Endothelial cell of umbilical vein (primary cell): ENCODE data around the gene CLEC16A. TPM values are rescaled to one million over a fixed set of nuclear protein-coding genes. Genes with fewer than 3 reads are reported as not detected.

Experiments used
- BruUV-seq: library from RNA; stranded (reverse); fragments of 400-500 nt; replicated peaks from 2 replicates; lab custom pipeline; 2021; lab: Mats Ljungman, UMichigan
- CTCF ChIA-PET: fragments of 300-600, 350-600 bp; sonication (Branson Sonifier 250); formaldehyde crosslinking; loops from one replicate; lab custom pipeline; 2021; ENCODE audit warnings: antibody characterized with exemption, inconsistent platforms; lab: Charles Lee
- POLR2A ChIA-PET: fragments of 300-600, 350-600 bp; sonication (Branson Sonifier 250); formaldehyde crosslinking; loops from one replicate; lab custom pipeline; 2021; ENCODE audit warnings: antibody characterized with exemption, inconsistent platforms; lab: Charles Lee
- DNase-seq: peaks from one replicate; pipeline ENCODE4 v3.0.0-alpha.2; 2011; ENCODE audit warnings: low read depth, low spot score
- FAIRE-seq: peaks from 2 replicates; lab custom pipeline; 2011; peaks lifted over from hg19 to GRCh38; lab: Jason Lieb, UNC
- H2AFZ ChIP-seq: 2 replicates; pipeline ENCODE4 v1.6.0; 2012; ENCODE audit warnings: low read depth, low read length, control low read depth, inconsistent platforms
- H3K27ac ChIP-seq: 2 replicates; pipeline ENCODE4 v1.5.1; 2011; ENCODE audit warnings: low read depth, mild to moderate bottlenecking, control low read depth, low read length, moderate library complexity; ENCODE audit not compliant: insufficient read depth
- H3K27me3 ChIP-seq, 2 experiments: 2 replicates each; pipeline versions ENCODE4 v1.6.0 to v1.6.1; 2011; ENCODE audit warnings: low read length in 2 of 2, mixed read lengths in 1 of 2; ENCODE audit not compliant: control insufficient read depth in 2 of 2, insufficient read depth in 2 of 2
- H3K36me3 ChIP-seq, 2 experiments: 2 replicates in 1 of 2; 3 replicates in 1 of 2; pipeline ENCODE4 v1.5.1; 2011; ENCODE audit warnings: low read length in 2 of 2, mild to moderate bottlenecking in 1 of 2, moderate library complexity in 1 of 2; ENCODE audit not compliant: control insufficient read depth in 2 of 2, insufficient read depth in 2 of 2; ENCODE audit errors: extremely low read depth in 1 of 2
- H3K4me1 ChIP-seq: 3 replicates; pipeline ENCODE4 v1.5.1; 2011; ENCODE audit warnings: mild to moderate bottlenecking, low read length; ENCODE audit not compliant: control insufficient read depth, insufficient read depth; ENCODE audit errors: extremely low read depth
- H3K4me2 ChIP-seq: 2 replicates; pipeline ENCODE4 v1.6.1; 2011; ENCODE audit warnings: low read length, control low read depth, mixed read lengths; ENCODE audit not compliant: insufficient read depth
- H3K4me3 ChIP-seq, 3 experiments: fragments of 200-600 bp in 1 of 3; sonication (generic), shearing (Covaris generic) in 1 of 3; replicated peaks in 1 of 3; 2 replicates each; pipeline ENCODE4 v1.5.1; 2011 to 2016; ENCODE audit warnings: control low read depth in 3 of 3, low read length in 3 of 3, mild to moderate bottlenecking in 2 of 3, inconsistent platforms in 1 of 3, low read depth in 1 of 3, moderate library complexity in 1 of 3; ENCODE audit not compliant: insufficient read depth in 1 of 3
- H3K79me2 ChIP-seq: 2 replicates; pipeline ENCODE4 v1.6.0; 2012; ENCODE audit warnings: low read length, inconsistent platforms; ENCODE audit not compliant: control insufficient read depth, insufficient read depth
- H3K9ac ChIP-seq: replicated peaks from 2 replicates; pipeline ENCODE3; 2011; ENCODE audit warnings: low read length, control low read depth; ENCODE audit not compliant: insufficient read depth; ENCODE audit errors: extremely low read depth
- H3K9me1 ChIP-seq: replicated peaks from 3 replicates; pipeline ENCODE4 v1.6.0; 2011; ENCODE audit warnings: mild to moderate bottlenecking, low read length; ENCODE audit not compliant: control insufficient read depth, insufficient read depth; ENCODE audit errors: extremely low read depth
- H3K9me3 ChIP-seq: replicated peaks from 2 replicates; pipeline ENCODE4 v1.5.1; 2012; ENCODE audit warnings: low read length, inconsistent platforms; ENCODE audit not compliant: control insufficient read depth, insufficient read depth
- H4K20me1 ChIP-seq: replicated peaks from 2 replicates; pipeline ENCODE3; 2011; ENCODE audit warnings: mild to moderate bottlenecking, low read length; ENCODE audit not compliant: control insufficient read depth, insufficient read depth; ENCODE audit errors: extremely low read depth
- EZH2 ChIP-seq: IDR thresholded peaks from 2 replicates; pipeline ENCODE4 v1.6.1; 2012; ENCODE audit warnings: borderline replicate concordance, low read depth, mild to moderate bottlenecking, moderate library complexity, low read length, inconsistent platforms; ENCODE audit not compliant: severe bottlenecking
- FOS ChIP-seq: IDR thresholded peaks from 2 replicates; pipeline ENCODE4 v1.6.1; 2011; ENCODE audit warnings: mild to moderate bottlenecking, low read length, moderate library complexity, borderline replicate concordance; ENCODE audit not compliant: insufficient read depth
- GATA2 ChIP-seq: IDR thresholded peaks from 2 replicates; pipeline ENCODE4 v1.7.0; 2011; ENCODE audit warnings: low read depth, mild to moderate bottlenecking, moderate library complexity, mixed read lengths, low read length; ENCODE audit not compliant: insufficient read length, insufficient read depth
- JUN ChIP-seq: IDR thresholded peaks from 2 replicates; pipeline ENCODE4 v1.6.1; 2011; ENCODE audit warnings: borderline replicate concordance, low read depth; ENCODE audit not compliant: insufficient read length, insufficient read depth
- MAX ChIP-seq: IDR thresholded peaks from 2 replicates; pipeline ENCODE4 v1.6.1; 2011; ENCODE audit not compliant: insufficient read depth, insufficient read length
- MYC ChIP-seq: IDR thresholded peaks from one replicate; pipeline ENCODE4 v1.6.1; 2011; ENCODE audit warnings: mild to moderate bottlenecking, low read depth, low read length
- POLR2A ChIP-seq: IDR thresholded peaks from 2 replicates; pipeline ENCODE4 v1.6.1; 2012; ENCODE audit warnings: low read depth, mild to moderate bottlenecking, control low read depth, low read length
- POLR2AphosphoS5 ChIP-seq: IDR thresholded peaks from 2 replicates; pipeline ENCODE4 v1.6.1; 2012; ENCODE audit warnings: low read depth, mild to moderate bottlenecking, control low read depth, low read length, moderate library complexity; ENCODE audit not compliant: insufficient read depth
- dilution Hi-C: fragments of 300-500 bp; cut with MboI; formaldehyde crosslinking; loops from one replicate; pipeline ENCODE4 v1.15.0; 2019; ENCODE audit warnings: low sequenced_read_pairs; ENCODE audit not compliant: extremely low pct_ligation_motif_present
- intact Hi-C: fragments of 100-400 bp; cut with micrococcal nuclease; formaldehyde crosslinking; loops from one replicate; pipeline ENCODE4 v1.10.0; 2022
- polyA plus RNA-seq, 4 experiments: library from polyadenylated mRNA; depleted of rRNA in 3 of 4; stranded (reverse) in 3 of 4; unstranded in 1 of 4; fragments of >200 nt; gene quantifications; 2 replicates each; pipeline versions ENCODE4 v1.2.1 to v1.2.3, GENCODE V29; 2011 to 2012; ENCODE audit warnings: missing spikeins in 1 of 4
- total RNA-seq: library from RNA; stranded (reverse); gene quantifications from 2 replicates; pipeline ENCODE4 v1.2.3, GENCODE V29; 2021
- TF ChIP-seq, protein P1 (sequence below), 2 donors: IDR thresholded peaks; 1 replicate in 1 of 2; 2 replicates in 1 of 2; pipeline ENCODE4 v1.5.1; 2011; ENCODE audit warnings: low read length in 2 of 2, mild to moderate bottlenecking in 2 of 2, moderate library complexity in 2 of 2, control low read depth in 1 of 2, inconsistent platforms in 1 of 2, low read depth in 1 of 2; ENCODE audit not compliant: insufficient read depth in 1 of 2; ENCODE audit errors: extremely low read depth in 1 of 2

The CLEC16A gene
- total and polyA plus RNA-seq, 2 donors (not counting 3 experiments of a cell fraction or from before 2014, with no cell fraction given) = 11.4 to 23.3 TPM

DNA sequence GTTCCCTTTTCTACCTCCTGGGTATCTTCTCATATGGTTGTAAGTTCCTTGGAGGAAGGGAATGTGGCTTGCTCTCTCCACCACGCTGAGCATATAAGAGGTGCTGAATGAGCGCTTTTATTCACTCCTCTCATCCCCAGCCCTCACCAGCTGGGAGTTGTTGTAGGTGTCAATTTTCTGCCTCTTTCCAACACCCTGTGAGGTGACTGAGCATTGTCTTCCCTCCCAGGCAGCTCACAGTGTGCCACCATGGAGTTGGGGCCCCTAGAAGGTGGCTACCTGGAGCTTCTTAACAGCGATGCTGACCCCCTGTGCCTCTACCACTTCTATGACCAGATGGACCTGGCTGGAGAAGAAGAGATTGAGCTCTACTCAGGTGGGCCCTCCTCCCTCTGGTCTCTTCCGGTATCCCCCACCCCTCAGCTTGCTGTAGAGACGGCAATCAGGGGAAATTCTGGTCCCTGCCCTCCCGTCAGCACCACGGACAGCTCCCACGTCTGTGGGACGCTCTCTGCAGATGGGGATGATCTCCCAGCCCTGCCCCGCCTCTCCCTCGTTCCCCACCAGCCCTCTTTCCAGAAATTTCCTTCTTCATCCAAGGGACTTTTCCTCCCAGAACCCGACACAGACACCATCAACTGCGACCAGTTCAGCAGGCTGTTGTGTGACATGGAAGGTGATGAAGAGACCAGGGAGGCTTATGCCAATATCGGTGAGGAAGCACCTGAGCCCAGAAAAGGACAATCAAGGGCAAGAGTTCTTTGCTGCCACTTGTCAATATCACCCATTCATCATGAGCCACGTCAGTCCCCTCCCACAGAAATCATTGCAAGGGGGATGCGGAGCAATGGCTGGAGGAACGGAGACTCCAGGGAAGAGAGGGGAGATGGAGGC is 49.1 kb upstream of the CLEC16A start:
- CTCF ChIA-PET = interaction anchor here (1.3 kb wide), 1 partner anchor 23 kb away, joined by 6 read pairs; no protein-coding TSS in a partner anchor

GRCh38 chr16:10896165-10896564 is 48.2 kb upstream of the CLEC16A start:
- CTCF ChIA-PET = interaction anchor here (1.5 kb wide), 1 partner anchor 22 kb away, joined by 3 read pairs; no protein-coding TSS in a partner anchor

More for the DNA sequence above, 49.1 kb upstream of the CLEC16A start:
- Histone ChIP-seq H3K27me3 (no peaks in the 10 kb centered on the region), H2AFZ (no peak overlapping the region), H4K20me1 (no peaks in the 10 kb centered on the region), H3K4me2 (no peak overlapping the region), H3K79me2 (no peaks in the 10 kb centered on the region), H3K9me3 (no peaks in the 10 kb centered on the region), H3K36me3 (no peaks in the 10 kb centered on the region), H3K9me1 (no peaks in the 10 kb centered on the region), H3K9ac (no peak overlapping the region), H3K27ac (no peak overlapping the region), H3K4me3 (no peak overlapping the region), H3K4me1 (no peaks in the 10 kb centered on the region)
- POLR2A ChIA-PET = no interaction called here
- intact Hi-C loops (no loop called here), dilution Hi-C loops (no loop called here)
- DNase-seq (peak; percentile 22), FAIRE-seq (no peak)
- TF ChIP-seq FOS = no peak
- TF ChIP-seq JUN = no peak
- no peak for TF ChIP-seq EZH2
- TF ChIP-seq MAX = no peak
- no TSS peak for BruUV-seq

More at GRCh38 chr16:10896165-10896564, 48.2 kb upstream of the CLEC16A start:
- dilution Hi-C loops = no loop called here
- Histone ChIP-seq H3K36me3 (no peaks in the 10 kb centered on the region), H3K79me2 (no peaks in the 10 kb centered on the region), H3K4me1 (no peaks in the 10 kb centered on the region), H3K27me3 (no peaks in the 10 kb centered on the region), H4K20me1 (no peaks in the 10 kb centered on the region), H3K9me1 (no peaks in the 10 kb centered on the region), H3K9me3 (no peaks in the 10 kb centered on the region), H3K27ac (no peak overlapping the region), H3K9ac (no peak overlapping the region), H3K4me2 (no peak overlapping the region), H2AFZ (no peak overlapping the region), H3K4me3 (no peak overlapping the region)
- FAIRE-seq (no peak), DNase-seq (no peak)
- TF ChIP-seq MAX (no peak), JUN (no peak), FOS (no peak), POLR2AphosphoS5 (no peak), EZH2 (no peak), GATA2 (no peak), POLR2A (no peak), MYC (no peak)
- TF ChIP-seq, protein P1, sequence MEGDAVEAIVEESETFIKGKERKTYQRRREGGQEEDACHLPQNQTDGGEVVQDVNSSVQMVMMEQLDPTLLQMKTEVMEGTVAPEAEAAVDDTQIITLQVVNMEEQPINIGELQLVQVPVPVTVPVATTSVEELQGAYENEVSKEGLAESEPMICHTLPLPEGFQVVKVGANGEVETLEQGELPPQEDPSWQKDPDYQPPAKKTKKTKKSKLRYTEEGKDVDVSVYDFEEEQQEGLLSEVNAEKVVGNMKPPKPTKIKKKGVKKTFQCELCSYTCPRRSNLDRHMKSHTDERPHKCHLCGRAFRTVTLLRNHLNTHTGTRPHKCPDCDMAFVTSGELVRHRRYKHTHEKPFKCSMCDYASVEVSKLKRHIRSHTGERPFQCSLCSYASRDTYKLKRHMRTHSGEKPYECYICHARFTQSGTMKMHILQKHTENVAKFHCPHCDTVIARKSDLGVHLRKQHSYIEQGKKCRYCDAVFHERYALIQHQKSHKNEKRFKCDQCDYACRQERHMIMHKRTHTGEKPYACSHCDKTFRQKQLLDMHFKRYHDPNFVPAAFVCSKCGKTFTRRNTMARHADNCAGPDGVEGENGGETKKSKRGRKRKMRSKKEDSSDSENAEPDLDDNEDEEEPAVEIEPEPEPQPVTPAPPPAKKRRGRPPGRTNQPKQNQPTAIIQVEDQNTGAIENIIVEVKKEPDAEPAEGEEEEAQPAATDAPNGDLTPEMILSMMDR (IDR thresholded peaks at IDR 0.05; ENCODE audit: extremely low read depth in 1 of 2, insufficient read depth in 1 of 2, low read depth in 1 of 2, low read length in 2 of 2) = no peak
- POLR2A ChIA-PET = no interaction called here
- intact Hi-C loops = no loop called here
- no TSS peak for BruUV-seq
